NCI-H510A (cell line): ENCODE measurements around the gene SLC27A2.
"Not testable (repeated sequence)": the region's sequence is repeated elsewhere in the genome, so short reads cannot be mapped to it uniquely, and the experiment has no call there.

Source experiments
- DNase-seq: peaks from one replicate; lab custom pipeline; 2025; lab: John Stamatoyannopoulos, UW

Gene SLC27A2

DNA sequence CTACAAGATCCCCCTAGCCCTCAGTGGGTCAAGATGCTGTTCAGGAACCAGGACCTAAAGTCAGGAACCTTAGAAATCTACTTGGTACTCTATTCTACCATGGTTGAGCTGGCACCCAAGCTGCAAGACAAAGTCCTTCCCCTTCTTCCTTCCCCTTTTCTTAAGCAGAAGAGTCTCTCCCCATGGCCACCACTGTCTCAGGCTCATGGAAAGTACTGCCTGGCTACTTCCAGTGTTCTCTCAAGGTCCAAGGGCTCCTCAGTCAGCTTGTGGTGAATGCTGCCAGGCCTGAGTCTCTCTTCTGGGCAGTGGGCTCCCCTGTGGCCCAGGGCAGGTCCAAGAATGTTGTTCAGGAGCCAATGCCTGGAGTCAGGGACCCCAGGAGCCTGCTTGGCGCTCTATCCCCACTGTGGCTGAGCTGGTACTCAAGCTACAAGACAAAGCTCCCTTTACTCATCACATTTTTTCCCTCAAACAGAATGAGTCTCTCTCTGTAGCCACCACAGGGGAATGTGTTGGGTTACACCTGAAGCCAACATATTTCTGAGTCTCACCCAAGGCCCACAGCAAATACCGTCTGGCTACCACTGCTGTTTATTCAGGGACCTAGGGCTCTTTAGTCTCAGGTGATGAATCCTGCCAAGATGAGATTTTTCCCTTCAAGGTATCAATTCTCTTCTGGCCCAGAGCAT lies 18.1 kb upstream of the SLC27A2 start:
- DNase-seq: no peak

- DNase-seq: no peak
Observed at GRCh38 chr15:50164458-50164857, 17.5 kb upstream of the SLC27A2 start.

DNA sequence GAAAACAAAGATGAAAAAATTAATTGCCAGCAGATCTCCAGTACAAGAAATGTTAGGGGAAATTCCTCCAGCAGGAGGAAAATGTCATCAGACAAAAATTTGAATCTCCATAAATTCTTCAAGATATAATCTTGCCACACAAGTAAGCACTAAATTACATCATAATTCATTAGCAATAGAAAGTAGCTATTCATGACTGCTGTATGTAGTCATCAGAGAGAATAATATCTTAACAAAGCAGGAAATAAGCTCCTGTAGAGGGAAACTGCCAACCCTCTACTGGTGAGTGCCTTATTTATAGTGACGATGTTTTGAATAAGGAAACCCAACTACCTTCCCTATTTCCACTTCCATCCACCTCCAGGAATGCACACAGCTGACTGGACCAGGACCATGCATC lies 15.8 kb upstream of the SLC27A2 start:
- DNase-seq: no peak

- DNase-seq: no peak
Observed at GRCh38 chr15:50167110-50167509, 14.9 kb upstream of the SLC27A2 start.

DNA sequence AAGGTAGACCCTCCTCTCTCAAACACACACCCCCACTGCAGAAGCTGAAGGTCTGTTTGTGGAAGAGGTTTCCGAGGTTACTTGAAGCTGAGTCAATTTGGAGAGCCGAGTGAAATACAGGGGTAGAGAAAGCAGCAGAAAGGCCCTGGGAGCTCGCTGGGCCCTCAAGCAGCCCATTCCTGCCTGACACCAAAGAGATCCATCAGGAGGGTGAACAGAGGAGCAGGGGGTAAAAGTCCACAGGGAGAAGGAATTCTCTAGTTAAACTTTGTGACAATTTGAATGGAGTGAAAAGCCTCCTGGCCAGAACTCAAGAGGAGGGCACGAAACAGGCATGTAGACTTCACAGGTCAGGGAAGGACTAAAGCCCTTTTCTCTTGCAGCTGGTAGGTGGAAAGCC lies 13.6 kb upstream of the SLC27A2 start:
- no peak for DNase-seq

DNA sequence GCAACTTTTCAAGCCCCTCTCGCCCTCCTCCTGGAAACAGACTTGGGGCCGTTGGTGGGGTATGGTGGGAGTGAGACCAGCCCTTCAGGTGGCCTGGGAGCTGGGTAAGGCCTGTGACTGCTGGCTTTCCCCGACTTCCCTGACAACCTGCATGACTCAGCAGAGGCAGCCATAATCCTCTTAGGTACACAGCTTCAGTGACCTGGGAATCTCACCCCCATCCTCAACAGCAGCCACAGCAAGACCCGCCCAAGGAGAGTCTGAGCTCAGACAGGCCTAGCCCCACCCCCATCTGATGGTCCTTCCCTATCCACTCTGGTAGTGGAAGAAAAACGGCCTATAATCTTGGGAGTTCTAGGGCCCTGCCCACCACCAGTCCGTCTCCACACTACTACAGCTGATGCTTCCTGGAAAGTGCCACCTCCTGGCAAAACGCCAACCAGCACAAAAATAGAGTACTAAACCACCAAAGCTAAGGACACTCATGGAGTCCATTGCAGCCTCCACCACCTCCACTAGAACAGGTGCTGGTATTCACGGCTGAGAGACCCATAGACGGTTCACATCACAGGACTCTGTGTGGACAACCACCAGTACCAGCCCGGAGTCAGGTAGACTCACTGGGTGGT lies 13.1 kb upstream of the SLC27A2 start:
- DNase-seq: no peak

- DNase-seq: not testable (repeated sequence)
Observed at GRCh38 chr15:50172360-50172895, 9.6 kb upstream of the SLC27A2 start.

- no peak for DNase-seq
Observed at GRCh38 chr15:50176869-50177268, 5.1 kb upstream of the SLC27A2 start.

- DNase-seq: no peak
Observed at GRCh38 chr15:50180091-50180490, 1.9 kb upstream of the SLC27A2 start.

GRCh38 chr15:50180582-50180981 lies 1.4 kb upstream of the SLC27A2 start:
- DNase-seq: no peak

DNA sequence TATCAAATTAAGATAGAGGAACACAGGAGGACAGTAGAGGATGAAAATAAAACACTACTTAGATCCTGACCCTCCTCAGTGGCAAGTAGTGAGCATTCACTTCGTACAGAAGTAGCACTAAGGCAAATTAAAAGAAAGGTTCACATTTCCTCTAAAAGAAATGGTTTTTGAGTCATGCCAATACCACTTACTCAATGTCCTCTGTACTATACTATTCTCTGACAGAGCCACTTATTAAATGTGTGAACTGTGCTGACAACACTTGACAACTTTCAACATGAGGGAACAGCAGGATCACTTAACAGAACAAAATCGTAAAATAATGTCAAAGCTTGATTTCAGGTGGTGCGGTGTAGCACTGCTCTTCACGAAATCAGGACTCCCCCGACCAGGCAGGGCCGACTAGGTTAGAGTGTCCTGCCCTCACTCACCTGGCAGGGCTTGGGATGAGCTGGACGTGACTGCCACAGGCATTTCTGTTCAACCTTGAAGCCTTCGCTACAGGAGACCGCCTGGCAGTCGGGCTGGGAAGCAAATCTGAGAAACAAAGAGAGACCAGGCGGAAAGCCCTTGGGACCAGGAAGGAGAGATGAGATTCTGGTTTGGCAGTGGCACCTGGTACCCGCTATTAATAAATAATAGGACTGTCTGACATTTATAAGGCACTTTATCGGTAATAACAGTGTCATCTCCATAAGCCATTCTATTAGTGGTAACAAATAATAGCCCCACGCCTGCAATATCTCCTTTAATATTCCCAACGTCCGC lies 611 bp upstream of the SLC27A2 start:
- DNase-seq: no peak

DNA sequence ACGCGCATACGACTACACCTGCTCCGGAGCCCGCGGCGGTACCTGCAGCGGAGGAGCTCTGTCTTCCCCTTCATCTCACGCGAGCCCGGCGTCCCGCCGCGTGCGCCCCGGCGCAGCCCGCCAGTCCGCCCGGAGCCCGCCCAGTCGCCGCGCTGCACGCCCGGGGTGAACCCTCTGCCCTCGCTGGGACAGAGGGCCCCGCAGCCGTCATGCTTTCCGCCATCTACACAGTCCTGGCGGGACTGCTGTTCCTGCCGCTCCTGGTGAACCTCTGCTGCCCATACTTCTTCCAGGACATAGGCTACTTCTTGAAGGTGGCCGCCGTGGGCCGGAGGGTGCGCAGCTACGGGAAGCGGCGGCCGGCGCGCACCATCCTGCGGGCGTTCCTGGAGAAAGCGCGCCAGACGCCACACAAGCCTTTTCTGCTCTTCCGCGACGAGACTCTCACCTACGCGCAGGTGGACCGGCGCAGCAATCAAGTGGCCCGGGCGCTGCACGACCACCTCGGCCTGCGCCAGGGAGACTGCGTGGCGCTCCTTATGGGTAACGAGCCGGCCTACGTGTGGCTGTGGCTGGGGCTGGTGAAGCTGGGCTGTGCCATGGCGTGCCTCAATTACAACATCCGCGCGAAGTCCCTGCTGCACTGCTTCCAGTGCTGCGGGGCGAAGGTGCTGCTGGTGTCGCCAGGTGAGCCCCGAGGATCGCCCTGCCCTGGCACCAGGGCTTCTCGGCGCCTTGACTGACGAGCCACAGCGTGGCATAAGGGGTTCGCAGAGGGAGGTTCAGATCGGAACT lies 420 bp downstream of the SLC27A2 start:
- DNase-seq: no peak

DNA sequence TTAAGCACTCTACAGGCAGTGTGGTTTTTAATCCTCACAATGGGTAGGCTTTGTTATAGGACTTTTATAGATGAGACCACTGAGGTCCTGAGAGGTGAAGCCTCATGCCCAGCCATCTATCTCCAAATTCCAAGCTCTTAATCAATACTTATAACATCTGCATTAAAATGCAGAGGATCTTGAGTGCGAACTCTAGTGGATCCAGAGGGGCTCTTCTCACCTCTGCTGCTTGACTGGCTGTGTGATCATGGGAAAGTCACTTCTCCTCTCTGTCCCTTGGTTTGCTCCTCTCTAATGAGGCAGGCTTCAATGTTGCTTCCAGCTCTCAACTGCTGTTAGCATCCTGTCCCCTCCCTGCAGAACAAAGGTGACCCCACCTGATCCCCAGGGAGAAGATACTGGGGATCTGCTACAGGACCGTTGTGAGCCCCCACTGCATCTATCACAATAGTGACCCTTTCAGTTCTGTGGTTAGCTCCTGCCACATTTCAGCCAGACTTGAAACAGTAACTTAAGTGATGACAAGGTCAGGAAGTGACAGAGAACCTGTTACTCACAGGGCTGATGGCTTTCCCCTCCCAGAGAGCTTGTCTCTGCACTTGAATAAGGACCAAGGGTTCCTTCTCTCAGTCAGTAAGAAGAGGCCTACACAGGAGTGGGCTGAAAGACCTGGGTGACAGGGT lies 1.3 kb downstream of the SLC27A2 start:
- no peak for DNase-seq

GRCh38 chr15:50184863-50185504 lies 3.0 kb downstream of the SLC27A2 start:
- no peak for DNase-seq

GRCh38 chr15:50186090-50186489 lies 4.1 kb downstream of the SLC27A2 start:
- no peak for DNase-seq

DNA sequence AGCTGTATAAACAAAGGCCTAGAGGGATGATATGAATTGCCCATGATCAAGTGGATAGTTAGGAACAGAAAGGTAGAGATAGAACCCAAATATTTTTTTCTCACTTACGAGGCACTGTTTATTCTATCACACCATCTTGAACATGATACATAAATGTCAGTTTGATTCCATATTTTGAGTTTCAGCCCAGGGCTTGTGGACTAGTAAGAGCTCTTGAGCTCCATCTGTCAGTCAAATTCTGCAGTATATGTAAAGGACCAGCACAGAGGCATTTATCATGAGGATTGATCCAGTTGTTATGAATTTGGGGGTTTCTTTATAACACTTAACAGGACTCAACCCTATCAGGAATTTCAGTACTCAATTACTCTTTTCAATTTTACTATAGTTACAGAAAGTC lies 4.8 kb downstream of the SLC27A2 start:
- DNase-seq: no peak

GRCh38 chr15:50187525-50187924 lies 5.5 kb downstream of the SLC27A2 start:
- DNase-seq: no peak

DNA sequence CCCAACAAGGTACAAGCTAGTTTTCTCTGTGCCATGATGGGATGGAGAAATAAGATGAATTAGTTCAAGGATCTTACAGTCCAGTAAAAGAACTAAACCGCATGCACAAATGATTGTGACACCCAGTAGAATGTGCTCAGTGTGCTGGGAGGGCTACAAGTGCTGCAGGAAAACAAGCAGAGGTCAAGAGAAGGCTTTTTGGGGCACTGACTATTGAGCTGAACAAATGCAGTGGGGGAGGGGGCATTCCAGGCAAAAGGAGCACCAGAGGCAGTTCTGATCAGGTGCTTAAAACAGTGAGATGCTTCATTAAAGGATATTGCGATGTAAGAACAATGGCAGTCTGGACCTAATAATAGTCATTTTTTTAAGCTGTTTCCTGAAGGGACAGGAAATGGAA lies 6.0 kb downstream of the SLC27A2 start:
- DNase-seq: no peak

DNA sequence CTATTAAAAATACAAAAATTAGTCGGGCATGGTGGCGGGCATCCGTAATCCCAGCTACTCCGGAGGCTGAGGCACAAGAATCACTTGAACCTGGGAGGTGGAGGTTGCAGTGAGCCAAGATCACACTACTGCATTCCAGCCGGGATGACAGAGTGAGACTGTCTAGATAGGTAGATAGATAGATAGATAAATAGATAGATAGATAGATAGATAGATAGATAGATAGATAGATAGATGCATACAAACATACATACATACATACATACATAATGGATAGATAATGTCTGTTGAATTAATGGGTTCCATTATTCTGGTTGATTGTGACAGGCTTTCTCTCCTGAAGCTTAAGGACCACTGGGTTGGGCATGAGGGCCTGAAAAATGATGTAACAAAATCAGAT lies 6.8 kb downstream of the SLC27A2 start:
- not testable (repeated sequence) for DNase-seq

GRCh38 chr15:50189633-50190032 lies 7.6 kb downstream of the SLC27A2 start:
- DNase-seq: no peak

GRCh38 chr15:50190166-50190570 lies 8.2 kb downstream of the SLC27A2 start:
- no peak for DNase-seq
